ENCODE data around the gene FMN2. TPM values are rescaled to one million over a fixed set of nuclear protein-coding genes. Genes with fewer than 3 reads are reported as not detected.

Gene FMN2
- total RNA-seq, 1 experiment from 2014 or later, result not detected

DNA sequence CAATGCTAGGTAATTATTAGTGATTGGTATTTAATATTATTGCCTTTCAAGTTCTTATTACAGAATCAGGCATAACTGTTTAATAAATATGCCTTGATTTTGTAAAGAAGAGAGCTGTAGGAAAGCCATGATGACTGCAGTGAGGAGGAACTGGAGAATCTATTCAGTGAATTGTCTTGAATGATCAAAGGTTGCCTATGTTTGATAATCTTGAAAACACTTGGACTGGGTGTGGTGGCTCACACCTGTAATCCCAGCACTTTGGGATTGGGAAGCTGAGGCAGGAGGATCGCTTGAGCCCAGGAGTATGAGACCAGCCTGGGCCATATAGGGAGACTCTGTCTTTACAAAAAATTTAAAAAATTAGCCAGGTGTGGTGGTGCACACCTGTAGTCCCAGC is 42.4 kb downstream of the FMN2 start:
- DNase-seq, result no peak
- Mint-ChIP-seq H3K4me1 (ENCODE audit: low read depth, unreplicated experiment) (no peaks in the 10 kb centered on the region), H3K27me3 (ENCODE audit: insufficient read depth, unreplicated experiment) (no peaks in the 10 kb centered on the region), H3K27ac (ENCODE audit: unreplicated experiment) (no peak overlapping the region), H3K9me3 (ENCODE audit: unreplicated experiment) (no peaks in the 10 kb centered on the region), H3K36me3 (ENCODE audit: insufficient read depth, unreplicated experiment) (no peaks in the 10 kb centered on the region), H3K4me3 (ENCODE audit: unreplicated experiment) (no peak overlapping the region)
- intact Hi-C loops (cut with micrococcal nuclease; ENCODE audit: unreplicated experiment), result no loop called here
- 0 out of 2 replicates have a peak, but pooled peaks cover 3% of the 10 kb centered on the region for H3K9me3 ChIP-seq
- CTCF ChIA-PET, result no interaction called here
- H3K36me3 ChIP-seq (ENCODE audit: control insufficient read depth, insufficient read depth, low read length), result no peaks in the 10 kb centered on the region
- POLR2A ChIA-PET, result no interaction called here
- no peaks in the 10 kb centered on the region for H3K4me1 ChIP-seq
- no TSS peak for BruUV-seq (replicated peaks)
- no peaks in the 10 kb centered on the region for H3K27me3 ChIP-seq (replicated peaks; ENCODE audit: control insufficient read depth, insufficient read depth, low read length)
- TF ChIP-seq, protein P1, sequence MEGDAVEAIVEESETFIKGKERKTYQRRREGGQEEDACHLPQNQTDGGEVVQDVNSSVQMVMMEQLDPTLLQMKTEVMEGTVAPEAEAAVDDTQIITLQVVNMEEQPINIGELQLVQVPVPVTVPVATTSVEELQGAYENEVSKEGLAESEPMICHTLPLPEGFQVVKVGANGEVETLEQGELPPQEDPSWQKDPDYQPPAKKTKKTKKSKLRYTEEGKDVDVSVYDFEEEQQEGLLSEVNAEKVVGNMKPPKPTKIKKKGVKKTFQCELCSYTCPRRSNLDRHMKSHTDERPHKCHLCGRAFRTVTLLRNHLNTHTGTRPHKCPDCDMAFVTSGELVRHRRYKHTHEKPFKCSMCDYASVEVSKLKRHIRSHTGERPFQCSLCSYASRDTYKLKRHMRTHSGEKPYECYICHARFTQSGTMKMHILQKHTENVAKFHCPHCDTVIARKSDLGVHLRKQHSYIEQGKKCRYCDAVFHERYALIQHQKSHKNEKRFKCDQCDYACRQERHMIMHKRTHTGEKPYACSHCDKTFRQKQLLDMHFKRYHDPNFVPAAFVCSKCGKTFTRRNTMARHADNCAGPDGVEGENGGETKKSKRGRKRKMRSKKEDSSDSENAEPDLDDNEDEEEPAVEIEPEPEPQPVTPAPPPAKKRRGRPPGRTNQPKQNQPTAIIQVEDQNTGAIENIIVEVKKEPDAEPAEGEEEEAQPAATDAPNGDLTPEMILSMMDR (IDR thresholded peaks at IDR 0.05; ENCODE audit: insufficient read depth in 1 of 2, low read depth in 1 of 2, low read length in 1 of 2, severe bottlenecking in 1 of 2, unreplicated experiment in 1 of 2), result no peak
- no peak overlapping the region for H3K4me3 ChIP-seq (ENCODE audit: low read depth, low read length)

DNA sequence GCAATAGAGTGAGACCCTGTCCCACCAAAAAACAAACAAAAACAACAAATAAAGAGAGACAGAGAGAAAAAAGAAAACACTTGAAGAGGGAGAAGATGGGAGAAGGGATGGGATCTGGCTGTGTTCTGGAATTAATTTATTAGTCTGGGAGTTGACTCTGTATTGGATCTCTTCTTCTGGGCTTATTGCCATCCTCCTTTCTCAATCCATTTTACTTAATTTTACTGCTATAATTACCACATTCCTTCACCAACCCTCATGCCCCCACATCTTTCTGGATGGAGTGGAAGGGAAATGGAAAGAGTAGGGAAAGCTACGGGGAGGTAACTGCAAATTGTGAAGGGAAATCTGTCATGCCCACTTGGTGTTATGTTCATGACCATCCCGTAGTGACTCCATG is 42.9 kb downstream of the FMN2 start:
- H3K4me3 Mint-ChIP-seq (ENCODE audit: unreplicated experiment), result no peak overlapping the region
- BruUV-seq (replicated peaks), result no TSS peak
- no peaks in the 10 kb centered on the region for H3K36me3 Mint-ChIP-seq (ENCODE audit: insufficient read depth, unreplicated experiment)
- ChIA-PET POLR2A (no interaction called here), CTCF (no interaction called here)
- no peaks in the 10 kb centered on the region for H3K4me1 Mint-ChIP-seq (ENCODE audit: low read depth, unreplicated experiment)
- no peaks in the 10 kb centered on the region for H3K9me3 Mint-ChIP-seq (ENCODE audit: unreplicated experiment)
- Histone ChIP-seq H3K27me3 (replicated peaks; ENCODE audit: control insufficient read depth, insufficient read depth, low read length) (no peaks in the 10 kb centered on the region), H3K36me3 (ENCODE audit: control insufficient read depth, insufficient read depth, low read length) (no peaks in the 10 kb centered on the region), H3K4me3 (ENCODE audit: low read depth, low read length) (no peak overlapping the region), H3K4me1 (no peaks in the 10 kb centered on the region), H3K9me3 (0 out of 2 replicates have a peak, but pooled peaks cover 3% of the 10 kb centered on the region)
- intact Hi-C loops (cut with micrococcal nuclease; ENCODE audit: unreplicated experiment), result no loop called here
- no peak for DNase-seq
- peaks cover 2% of the 10 kb centered on the region for H3K27me3 Mint-ChIP-seq (ENCODE audit: insufficient read depth, unreplicated experiment)
- no peak overlapping the region for H3K27ac Mint-ChIP-seq (ENCODE audit: unreplicated experiment)
- TF ChIP-seq, protein P1 (IDR thresholded peaks at IDR 0.05; ENCODE audit: insufficient read depth in 1 of 2, low read depth in 1 of 2, low read length in 1 of 2, severe bottlenecking in 1 of 2, unreplicated experiment in 1 of 2), result no peak

DNA sequence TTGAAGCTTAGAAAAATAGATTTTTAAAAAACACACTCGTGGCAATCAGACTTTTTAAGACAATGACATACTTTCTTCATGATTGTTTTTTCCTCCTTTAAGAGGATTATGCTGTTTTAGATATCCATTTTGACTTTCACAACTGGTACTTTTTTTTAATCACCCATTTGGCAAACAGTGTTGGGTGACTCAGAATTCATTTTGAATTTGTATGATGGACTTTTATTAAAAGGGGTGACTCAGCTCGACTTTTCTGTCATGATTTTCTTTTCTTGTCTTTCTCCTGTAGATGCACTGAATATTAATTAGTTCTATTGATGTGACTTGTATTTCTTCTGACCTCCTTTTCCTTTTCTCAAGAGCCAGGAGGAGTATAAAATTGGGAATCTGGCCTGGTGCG is 44.7 kb downstream of the FMN2 start:
- DNase-seq, result no peak
- Mint-ChIP-seq H3K4me3 (ENCODE audit: unreplicated experiment) (no peak overlapping the region), H3K9me3 (ENCODE audit: unreplicated experiment) (no peaks in the 10 kb centered on the region), H3K36me3 (ENCODE audit: insufficient read depth, unreplicated experiment) (no peaks in the 10 kb centered on the region), H3K27me3 (ENCODE audit: insufficient read depth, unreplicated experiment) (peaks cover 2% of the 10 kb centered on the region), H3K4me1 (ENCODE audit: low read depth, unreplicated experiment) (no peaks in the 10 kb centered on the region), H3K27ac (ENCODE audit: unreplicated experiment) (no peak overlapping the region)
- H3K4me1 ChIP-seq, result no peaks in the 10 kb centered on the region
- CTCF ChIA-PET, result no interaction called here
- no peaks in the 10 kb centered on the region for H3K27me3 ChIP-seq (replicated peaks; ENCODE audit: control insufficient read depth, insufficient read depth, low read length)
- no TSS peak for BruUV-seq (replicated peaks)
- 0 out of 2 replicates have a peak, but pooled peaks cover 3% of the 10 kb centered on the region for H3K9me3 ChIP-seq
- TF ChIP-seq, protein P1 (IDR thresholded peaks at IDR 0.05; ENCODE audit: insufficient read depth in 1 of 2, low read depth in 1 of 2, low read length in 1 of 2, severe bottlenecking in 1 of 2, unreplicated experiment in 1 of 2), result no peak
- no peaks in the 10 kb centered on the region for H3K36me3 ChIP-seq (ENCODE audit: control insufficient read depth, insufficient read depth, low read length)
- no peak overlapping the region for H3K4me3 ChIP-seq (ENCODE audit: low read depth, low read length)
- intact Hi-C loops (cut with micrococcal nuclease; ENCODE audit: unreplicated experiment), result no loop called here
- POLR2A ChIA-PET, result no interaction called here
